Astrocyte (in vitro differentiated cells and primary cell): ENCODE results near the gene FBN1. TPM values are rescaled to one million over a fixed set of nuclear protein-coding genes. Genes with fewer than 3 reads are reported as not detected.

Experiments used
- DNase-seq: peaks from one replicate; pipeline ENCODE4 v3.0.0-alpha.2; 2010; ENCODE audit warnings: low read depth
- FAIRE-seq: peaks from 2 replicates; lab custom pipeline; 2011; peaks lifted over from hg19 to GRCh38; lab: Jason Lieb, UNC
- H2AFZ ChIP-seq: 2 replicates; pipeline ENCODE4 v1.6.0; 2012; ENCODE audit warnings: low read depth, low read length, inconsistent platforms
- H3K27ac ChIP-seq: 2 replicates; pipeline ENCODE4 v1.5.1; 2011; ENCODE audit warnings: low read depth, low read length, inconsistent platforms
- H3K27me3 ChIP-seq: 2 replicates; pipeline ENCODE4 v1.6.0; 2011; ENCODE audit warnings: low read length, inconsistent platforms; ENCODE audit not compliant: insufficient read depth
- H3K36me3 ChIP-seq: 2 replicates; pipeline ENCODE4 v1.5.1; 2011; ENCODE audit warnings: low read length, inconsistent platforms; ENCODE audit not compliant: insufficient read depth
- H3K4me1 ChIP-seq: 2 replicates; pipeline ENCODE4 v1.5.1; 2011; ENCODE audit warnings: low read length, inconsistent platforms; ENCODE audit not compliant: insufficient read depth
- H3K4me2 ChIP-seq: 2 replicates; pipeline ENCODE4 v1.6.0; 2012; ENCODE audit warnings: low read length, inconsistent platforms
- H3K4me3 ChIP-seq: 2 replicates; pipeline ENCODE4 v1.5.1; 2011; ENCODE audit warnings: low read depth, mild to moderate bottlenecking, low read length, inconsistent platforms; ENCODE audit not compliant: insufficient read depth
- H3K79me2 ChIP-seq: 2 replicates; pipeline ENCODE4 v1.6.0; 2012; ENCODE audit warnings: mild to moderate bottlenecking, low read length, inconsistent platforms; ENCODE audit not compliant: insufficient read depth
- H3K9ac ChIP-seq: 2 replicates; pipeline ENCODE4 v1.6.0; 2012; ENCODE audit warnings: mild to moderate bottlenecking, low read length, inconsistent platforms
- H3K9me3 ChIP-seq: 2 replicates; pipeline ENCODE4 v1.5.1; 2012; ENCODE audit warnings: low read depth, mild to moderate bottlenecking, low read length, inconsistent platforms; ENCODE audit not compliant: insufficient read depth
- H4K20me1 ChIP-seq: 2 replicates; pipeline ENCODE4 v1.6.0; 2012; ENCODE audit warnings: low read length, inconsistent platforms; ENCODE audit not compliant: insufficient read depth
- H3K27ac Mint-ChIP-seq: one replicate; pipeline ENCODE4 v1.8.0; 2021; ENCODE audit warnings: mild to moderate bottlenecking, mixed read lengths; ENCODE audit not compliant: unreplicated experiment
- H3K27me3 Mint-ChIP-seq: one replicate; pipeline ENCODE4 v1.8.0; 2021; ENCODE audit warnings: low read depth, mixed read lengths; ENCODE audit not compliant: unreplicated experiment
- H3K36me3 Mint-ChIP-seq: one replicate; pipeline ENCODE4 v1.8.0; 2021; ENCODE audit warnings: low read depth, mixed read lengths; ENCODE audit not compliant: unreplicated experiment
- H3K4me1 Mint-ChIP-seq: one replicate; pipeline ENCODE4 v1.8.0; 2021; ENCODE audit warnings: low read depth, mixed read lengths; ENCODE audit not compliant: unreplicated experiment
- H3K4me3 Mint-ChIP-seq: one replicate; pipeline ENCODE4 v1.8.0; 2021; ENCODE audit warnings: mild to moderate bottlenecking, moderate library complexity, mixed read lengths; ENCODE audit not compliant: unreplicated experiment
- H3K9me3 Mint-ChIP-seq: one replicate; pipeline ENCODE4 v1.8.0; 2021; ENCODE audit warnings: mild to moderate bottlenecking, mixed read lengths; ENCODE audit not compliant: unreplicated experiment
- EZH2 ChIP-seq: IDR thresholded peaks from 2 replicates; pipeline ENCODE4 v1.6.1; 2012; ENCODE audit warnings: mild to moderate bottlenecking, low read length, inconsistent platforms; ENCODE audit not compliant: insufficient read depth
- total RNA-seq: library from RNA; stranded (reverse); gene quantifications from 2 replicates; pipeline ENCODE4 v1.2.1, GENCODE V29; 2021
- TF ChIP-seq, protein P1 (sequence below): IDR thresholded peaks from 2 replicates; pipeline ENCODE4 v1.5.1; 2011; ENCODE audit warnings: low read depth, mild to moderate bottlenecking, inconsistent platforms, low read length, moderate library complexity; ENCODE audit not compliant: insufficient read depth

Gene FBN1
- total RNA-seq, 1 donor from 2014 or later, result 210 TPM

DNA sequence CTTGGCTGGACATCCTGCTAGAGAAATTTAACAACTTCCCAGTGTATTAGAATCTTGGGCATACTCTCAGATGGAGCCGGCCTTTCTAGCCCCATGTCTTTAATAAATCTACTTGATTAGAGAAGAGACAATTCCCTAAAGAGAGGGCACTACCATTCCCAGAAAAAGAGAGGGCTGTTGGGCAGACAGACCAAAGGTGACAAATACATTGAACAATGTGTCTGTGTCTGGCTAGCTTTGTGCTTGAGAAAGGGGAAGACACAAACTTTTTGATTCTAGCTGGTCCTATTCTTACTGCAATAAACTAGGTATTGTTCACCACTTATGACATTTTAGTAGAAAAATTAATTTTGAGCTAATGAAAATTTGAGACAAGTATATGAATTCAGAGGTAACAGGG lies 256.6 kb downstream of the FBN1 start:
- H4K20me1 ChIP-seq, result no peaks in the 10 kb centered on the region
- H3K27ac ChIP-seq, result peak overlapping the region; percentile 58
- H3K27me3 ChIP-seq, result no peaks in the 10 kb centered on the region
- Mint-ChIP-seq H3K4me1 (peaks cover 40% of the 10 kb centered on the region), H3K4me3 (no peak overlapping the region), H3K27ac (peak overlapping the region; percentile 63), H3K27me3 (no peaks in the 10 kb centered on the region), H3K9me3 (no peaks in the 10 kb centered on the region), H3K36me3 (no peaks in the 10 kb centered on the region)
- peaks cover 38% of the 10 kb centered on the region for H3K4me1 ChIP-seq
- no peak for FAIRE-seq
- no peaks in the 10 kb centered on the region for H3K9me3 ChIP-seq
- no peak overlapping the region for H3K9ac ChIP-seq
- H3K4me2 ChIP-seq, result no peak overlapping the region
- H3K4me3 ChIP-seq, result no peak overlapping the region
- H3K79me2 ChIP-seq, result no peaks in the 10 kb centered on the region
- DNase-seq, result no peak
- TF ChIP-seq, protein P1, sequence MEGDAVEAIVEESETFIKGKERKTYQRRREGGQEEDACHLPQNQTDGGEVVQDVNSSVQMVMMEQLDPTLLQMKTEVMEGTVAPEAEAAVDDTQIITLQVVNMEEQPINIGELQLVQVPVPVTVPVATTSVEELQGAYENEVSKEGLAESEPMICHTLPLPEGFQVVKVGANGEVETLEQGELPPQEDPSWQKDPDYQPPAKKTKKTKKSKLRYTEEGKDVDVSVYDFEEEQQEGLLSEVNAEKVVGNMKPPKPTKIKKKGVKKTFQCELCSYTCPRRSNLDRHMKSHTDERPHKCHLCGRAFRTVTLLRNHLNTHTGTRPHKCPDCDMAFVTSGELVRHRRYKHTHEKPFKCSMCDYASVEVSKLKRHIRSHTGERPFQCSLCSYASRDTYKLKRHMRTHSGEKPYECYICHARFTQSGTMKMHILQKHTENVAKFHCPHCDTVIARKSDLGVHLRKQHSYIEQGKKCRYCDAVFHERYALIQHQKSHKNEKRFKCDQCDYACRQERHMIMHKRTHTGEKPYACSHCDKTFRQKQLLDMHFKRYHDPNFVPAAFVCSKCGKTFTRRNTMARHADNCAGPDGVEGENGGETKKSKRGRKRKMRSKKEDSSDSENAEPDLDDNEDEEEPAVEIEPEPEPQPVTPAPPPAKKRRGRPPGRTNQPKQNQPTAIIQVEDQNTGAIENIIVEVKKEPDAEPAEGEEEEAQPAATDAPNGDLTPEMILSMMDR, result no peak
- TF ChIP-seq EZH2, result no peak
- H2AFZ ChIP-seq, result no peak overlapping the region
- H3K36me3 ChIP-seq, result no peaks in the 10 kb centered on the region

DNA sequence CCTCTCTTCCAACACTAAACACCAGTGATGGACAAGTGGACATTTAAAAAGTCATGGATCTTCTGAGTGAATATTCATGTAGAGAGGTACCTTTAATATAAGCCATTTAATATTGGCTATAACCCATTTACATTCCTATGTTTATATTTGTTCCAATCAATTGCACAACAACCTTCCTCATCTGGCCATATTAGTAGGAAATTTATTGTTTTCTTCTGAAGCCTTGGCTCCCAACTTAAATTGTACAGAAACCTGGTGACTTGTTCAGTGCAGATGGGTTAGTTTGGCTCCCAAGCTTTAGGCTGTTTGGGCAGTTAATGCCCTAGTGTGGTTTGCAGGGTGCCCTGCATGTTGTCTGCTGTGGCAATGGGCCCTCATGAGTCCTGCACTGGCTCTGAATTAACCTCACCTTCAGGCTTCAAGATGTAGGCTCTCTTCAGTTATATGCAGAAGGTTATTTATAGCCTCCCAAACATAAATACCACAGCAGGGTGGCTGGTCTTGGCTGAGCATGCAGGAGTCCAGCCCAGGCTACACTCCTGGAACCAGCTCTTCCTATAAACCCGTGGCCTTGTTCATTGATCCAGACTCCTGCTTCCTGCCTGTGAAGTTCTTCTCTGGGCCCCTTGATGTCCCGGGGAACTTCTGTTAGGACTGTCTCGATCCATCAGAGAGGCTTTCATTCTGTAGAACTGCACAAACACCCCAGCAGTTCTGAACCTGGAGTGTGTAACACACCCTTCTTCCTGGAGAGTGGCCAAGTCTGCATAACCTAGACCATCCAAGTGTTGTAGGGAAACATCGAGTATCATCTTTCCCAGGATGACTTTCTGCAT lies 257.3 kb downstream of the FBN1 start:
- Histone ChIP-seq H3K36me3 (no peaks in the 10 kb centered on the region), H3K27ac (no peak overlapping the region), H3K4me1 (peaks cover 32% of the 10 kb centered on the region), H3K9me3 (no peaks in the 10 kb centered on the region), H3K79me2 (no peaks in the 10 kb centered on the region), H3K4me2 (peak overlapping the region; percentile 40), H3K27me3 (no peaks in the 10 kb centered on the region), H3K9ac (no peak overlapping the region), H3K4me3 (no peak overlapping the region), H4K20me1 (no peaks in the 10 kb centered on the region), H2AFZ (no peak overlapping the region)
- no peak for FAIRE-seq
- H3K27me3 Mint-ChIP-seq, result no peaks in the 10 kb centered on the region
- no peak overlapping the region for H3K4me3 Mint-ChIP-seq
- TF ChIP-seq, protein P1, result no peak
- no peak for TF ChIP-seq EZH2
- no peaks in the 10 kb centered on the region for H3K9me3 Mint-ChIP-seq
- peak; percentile 58 for DNase-seq
- H3K36me3 Mint-ChIP-seq, result no peaks in the 10 kb centered on the region
- peak overlapping the region; percentile 75 for H3K27ac Mint-ChIP-seq
- H3K4me1 Mint-ChIP-seq, result peaks cover 38% of the 10 kb centered on the region
